Natural killer cell (primary cell): ENCODE measurements around the gene PIPOX. TPM values are rescaled to one million over a fixed set of nuclear protein-coding genes. Genes with fewer than 3 reads are reported as not detected.

Experiments used
- ATAC-seq, 3 donors: fragments of 150-1000 bp in 2 of 3; fragments of 200-7000 bp in 1 of 3; cut with Tn5 transposase; 1 replicate in 1 of 3; 2 replicates in 2 of 3; pipeline ENCODE4 v1.10.0; 2021; ENCODE audit warnings: mild to moderate bottlenecking in 2 of 3, moderate library complexity in 2 of 3
- DNase-seq, 2 donors: peaks; one replicate each; pipeline versions ENCODE4 v3.0.0 to v3.0.0-alpha.2; 2013 to 2021; ENCODE audit warnings: mixed read lengths in 1 of 2
- H3K27ac ChIP-seq: one replicate; pipeline ENCODE4 v1.5.1; 2013; ENCODE audit warnings: mild to moderate bottlenecking, low read length
- H3K27me3 ChIP-seq: one replicate; pipeline ENCODE4 v1.6.1; 2013; ENCODE audit warnings: low read length; ENCODE audit not compliant: control insufficient read depth, insufficient read depth
- H3K36me3 ChIP-seq: one replicate; pipeline ENCODE4 v1.6.1; 2013; ENCODE audit warnings: low read length; ENCODE audit not compliant: control insufficient read depth, insufficient read depth
- H3K4me1 ChIP-seq: one replicate; pipeline ENCODE4 v1.6.1; 2013; ENCODE audit warnings: low read length; ENCODE audit not compliant: control insufficient read depth, insufficient read depth
- H3K4me3 ChIP-seq: one replicate; pipeline ENCODE4 v1.5.1; 2013; ENCODE audit warnings: low read length
- H3K9me3 ChIP-seq: one replicate; pipeline ENCODE4 v1.6.1; 2013; ENCODE audit warnings: low read length; ENCODE audit not compliant: control insufficient read depth, insufficient read depth
- H3K27ac Mint-ChIP-seq, 2 donors: one replicate each; pipeline ENCODE4 v1.8.0; 2022; ENCODE audit warnings: mild to moderate bottlenecking in 2 of 2, mixed read lengths in 2 of 2, moderate library complexity in 1 of 2
- H3K27me3 Mint-ChIP-seq, 2 donors: one replicate each; pipeline ENCODE4 v1.8.0; 2022; ENCODE audit warnings: low read depth in 2 of 2, mixed read lengths in 2 of 2
- H3K36me3 Mint-ChIP-seq: one replicate; pipeline ENCODE4 v1.8.0; 2022; ENCODE audit warnings: mixed read lengths
- H3K4me1 Mint-ChIP-seq, 2 donors: one replicate each; pipeline ENCODE4 v1.8.0; 2022; ENCODE audit warnings: mixed read lengths in 2 of 2
- H3K4me3 Mint-ChIP-seq: one replicate; pipeline ENCODE4 v1.8.0; 2022; ENCODE audit warnings: mild to moderate bottlenecking, moderate library complexity, mixed read lengths
- H3K9me3 Mint-ChIP-seq, 2 donors: one replicate each; pipeline ENCODE4 v1.8.0; 2022; ENCODE audit warnings: mixed read lengths in 2 of 2
- CTCF ChIP-seq: fragments of 200-600 bp; IDR thresholded peaks from one replicate; pipeline ENCODE4 v1.8.0; 2022; ENCODE audit warnings: antibody characterized with exemption
- WGBS: methylation state at CpG from one replicate; pipeline ENCODE4 v1.1.7; 2013; ENCODE audit warnings: missing lambda C conversion rate; ENCODE audit not compliant: insufficient coverage; 5-methylcytosine and 5-hydroxymethylcytosine counted together
- intact Hi-C: fragments of 100-400 bp; cut with micrococcal nuclease; formaldehyde crosslinking; loops from one replicate; pipeline ENCODE4 v1.14.2; 2022
- total RNA-seq, 4 donors: library from RNA; stranded (reverse); fragments of 120-200 nt in 1 of 4; gene quantifications; one replicate each; pipeline versions ENCODE4 v1.2.3 to v1.2.4, GENCODE V29; 2013 to 2022

PIPOX gene
- total RNA-seq, 3 donors from 2014 or later (not counting 1 experiment from before 2014, with no cell fraction given) = 3.0 to 5.8 (median 3.4) TPM

GRCh38 chr17:29010586-29010985, 32.4 kb upstream of the PIPOX start:
- H3K9me3 Mint-ChIP-seq = no peaks in the 10 kb centered on the region
- peaks cover 14% of the 10 kb centered on the region for H3K27me3 ChIP-seq
- H3K36me3 ChIP-seq = no peaks in the 10 kb centered on the region
- no peak overlapping the region for H3K27ac Mint-ChIP-seq
- H3K9me3 ChIP-seq = no peaks in the 10 kb centered on the region
- H3K27me3 Mint-ChIP-seq = peaks cover 27 to 39% of the 10 kb centered on the region in 2 donors
- no peak overlapping the region for H3K4me3 Mint-ChIP-seq
- H3K4me1 ChIP-seq = peaks cover 3% of the 10 kb centered on the region
- intact Hi-C loops = no loop called here
- no peak overlapping the region for H3K4me3 ChIP-seq
- H3K36me3 Mint-ChIP-seq = no peaks in the 10 kb centered on the region
- ATAC-seq (no peak), DNase-seq (no peak)
- no peaks in the 10 kb centered on the region for H3K4me1 Mint-ChIP-seq
- no peak overlapping the region for H3K27ac ChIP-seq
- 89% methylated on average over 7 of the region's 7 CpGs for WGBS
- TF ChIP-seq CTCF = no peak

- H3K4me1 ChIP-seq = no peaks in the 10 kb centered on the region
- H3K36me3 ChIP-seq = no peaks in the 10 kb centered on the region
- no peaks in the 10 kb centered on the region for H3K9me3 Mint-ChIP-seq
- WGBS = 87% methylated on average over 1 of the region's 1 CpG
- ATAC-seq = no peak
- TF ChIP-seq CTCF = no peak
- H3K4me3 Mint-ChIP-seq = no peak overlapping the region
- no peaks in the 10 kb centered on the region for H3K27me3 ChIP-seq
- no peaks in the 10 kb centered on the region for H3K36me3 Mint-ChIP-seq
- intact Hi-C loops = no loop called here
- H3K27ac Mint-ChIP-seq = no peak overlapping the region
- H3K27me3 Mint-ChIP-seq = peaks cover 26 to 42% of the 10 kb centered on the region in 2 donors
- H3K4me3 ChIP-seq = no peak overlapping the region
- H3K4me1 Mint-ChIP-seq = no peaks in the 10 kb centered on the region
- no peak overlapping the region for H3K27ac ChIP-seq
- no peak for DNase-seq
- H3K9me3 ChIP-seq = no peaks in the 10 kb centered on the region
These were observed 30.4 kb upstream of the PIPOX start for GRCh38 chr17:29012535-29012934.

GRCh38 chr17:29014716-29015115, 28.2 kb upstream of the PIPOX start:
- no peak for DNase-seq
- no peaks in the 10 kb centered on the region for H3K9me3 ChIP-seq
- Mint-ChIP-seq H3K27ac (no peak overlapping the region), H3K4me1 (peaks cover 10 to 11% of the 10 kb centered on the region in 2 donors), H3K9me3 (no peaks in the 10 kb centered on the region), H3K4me3 (no peak overlapping the region), H3K36me3 (no peaks in the 10 kb centered on the region), H3K27me3 (peaks cover 34 to 46% of the 10 kb centered on the region in 2 donors)
- peaks cover 2% of the 10 kb centered on the region for H3K4me1 ChIP-seq
- ATAC-seq = no peak
- TF ChIP-seq CTCF = no peak
- H3K4me3 ChIP-seq = no peak overlapping the region
- intact Hi-C loops = no loop called here
- H3K36me3 ChIP-seq = no peaks in the 10 kb centered on the region
- WGBS = 79% methylated on average over 5 of the region's 5 CpGs
- no peak overlapping the region for H3K27ac ChIP-seq
- peaks cover 2% of the 10 kb centered on the region for H3K27me3 ChIP-seq
